Left ventricle myocardium inferior (tissue), 1 donor: Measurements from ENCODE around the gene EXD1. TPM values are rescaled to one million over a fixed set of nuclear protein-coding genes. Genes with fewer than 3 reads are reported as not detected.
"Not testable (repeated sequence)": the region's sequence is repeated elsewhere in the genome, so short reads cannot be mapped to it uniquely, and the experiment has no call there.

ENCODE experiments used
- DNase-seq: peaks from one replicate; pipeline ENCODE4 v3.0.0-alpha.2; 2020
- H3K27ac ChIP-seq: fragments of 200-600 bp; replicated peaks from 2 replicates; pipeline ENCODE4 v1.8.0; 2021
- H3K27me3 ChIP-seq: fragments of 200-600 bp; 2 replicates; pipeline ENCODE4 v1.8.0; 2021; ENCODE audit warnings: low read depth
- H3K36me3 ChIP-seq: fragments of 200-600 bp; 2 replicates; pipeline ENCODE4 v1.8.0; 2021
- H3K4me1 ChIP-seq: fragments of 200-600 bp; 2 replicates; pipeline ENCODE4 v1.8.0; 2021
- H3K4me3 ChIP-seq: fragments of 200-600 bp; 2 replicates; pipeline ENCODE4 v1.8.0; 2021; ENCODE audit warnings: mild to moderate bottlenecking, moderate library complexity
- H3K9me3 ChIP-seq: fragments of 200-600 bp; replicated peaks from 2 replicates; pipeline ENCODE4 v1.8.0; 2021
- intact Hi-C: fragments of 100-400 bp; cut with micrococcal nuclease; formaldehyde crosslinking; loops from one replicate; pipeline ENCODE4 v1.11.0; 2022
- total RNA-seq: library from RNA; stranded (reverse); fragmentation: NEBNext Ultra II Directional; extraction: Animal tissue kit (Norgen Biotek cat#: 25700); gene quantifications from one replicate; pipeline ENCODE4 v1.2.1, GENCODE V29; 2021
- TF ChIP-seq, protein P1 (sequence below): fragments of 200-600 bp; IDR thresholded peaks from 2 replicates; pipeline ENCODE4 v1.8.0; 2021; ENCODE audit warnings: antibody characterized with exemption, mild to moderate bottlenecking, borderline replicate concordance
- donor health status: DM: no; HTN: yes; CAD: no; lungs with severe emphysema.

The EXD1 gene
- total RNA-seq, 1 donor from 2014 or later, result not detected

- Histone ChIP-seq H3K36me3 (no peaks in the 10 kb centered on the region), H3K9me3 (no peaks in the 10 kb centered on the region), H3K27me3 (no peaks in the 10 kb centered on the region), H3K4me1 (no peaks in the 10 kb centered on the region), H3K27ac (no peak overlapping the region), H3K4me3 (no peak overlapping the region)
- TF ChIP-seq, protein P1, sequence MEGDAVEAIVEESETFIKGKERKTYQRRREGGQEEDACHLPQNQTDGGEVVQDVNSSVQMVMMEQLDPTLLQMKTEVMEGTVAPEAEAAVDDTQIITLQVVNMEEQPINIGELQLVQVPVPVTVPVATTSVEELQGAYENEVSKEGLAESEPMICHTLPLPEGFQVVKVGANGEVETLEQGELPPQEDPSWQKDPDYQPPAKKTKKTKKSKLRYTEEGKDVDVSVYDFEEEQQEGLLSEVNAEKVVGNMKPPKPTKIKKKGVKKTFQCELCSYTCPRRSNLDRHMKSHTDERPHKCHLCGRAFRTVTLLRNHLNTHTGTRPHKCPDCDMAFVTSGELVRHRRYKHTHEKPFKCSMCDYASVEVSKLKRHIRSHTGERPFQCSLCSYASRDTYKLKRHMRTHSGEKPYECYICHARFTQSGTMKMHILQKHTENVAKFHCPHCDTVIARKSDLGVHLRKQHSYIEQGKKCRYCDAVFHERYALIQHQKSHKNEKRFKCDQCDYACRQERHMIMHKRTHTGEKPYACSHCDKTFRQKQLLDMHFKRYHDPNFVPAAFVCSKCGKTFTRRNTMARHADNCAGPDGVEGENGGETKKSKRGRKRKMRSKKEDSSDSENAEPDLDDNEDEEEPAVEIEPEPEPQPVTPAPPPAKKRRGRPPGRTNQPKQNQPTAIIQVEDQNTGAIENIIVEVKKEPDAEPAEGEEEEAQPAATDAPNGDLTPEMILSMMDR, result no peak
- intact Hi-C loops, result no loop called here
- DNase-seq, result no peak
Observed at GRCh38 chr15:41139619-41140018, 90.9 kb downstream of the EXD1 start.

DNA sequence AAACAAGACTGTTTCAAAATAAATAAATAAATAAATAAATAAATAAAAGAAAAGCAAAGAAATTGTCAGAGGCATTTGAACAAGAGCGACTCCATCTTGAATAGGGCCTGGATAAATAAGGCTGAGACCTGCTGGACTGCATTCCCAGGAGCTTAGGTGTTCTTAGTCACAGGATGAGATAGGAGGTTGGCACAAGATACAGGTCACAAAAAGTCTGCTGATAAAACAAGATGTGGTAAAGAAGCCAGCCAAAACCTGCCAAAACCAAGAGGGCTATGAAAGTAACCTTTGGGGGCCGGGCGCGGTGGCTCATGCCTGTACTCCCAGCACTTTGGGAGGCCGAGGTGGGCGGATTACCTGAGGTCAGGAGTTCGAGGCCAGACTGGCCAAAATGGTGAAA is 91.4 kb downstream of the EXD1 start:
- H3K4me3 ChIP-seq, H3K27ac ChIP-seq, H3K9me3 ChIP-seq, intact Hi-C loops, H3K36me3 ChIP-seq, H3K4me1 ChIP-seq, DNase-seq, H3K27me3 ChIP-seq: not testable (repeated sequence)

- H3K27me3 ChIP-seq, intact Hi-C loops, DNase-seq, H3K27ac ChIP-seq, H3K4me1 ChIP-seq, H3K9me3 ChIP-seq, H3K36me3 ChIP-seq, H3K4me3 ChIP-seq: not testable (repeated sequence)
Observed at GRCh38 chr15:41135580-41135979, 95.0 kb downstream of the EXD1 start.

DNA sequence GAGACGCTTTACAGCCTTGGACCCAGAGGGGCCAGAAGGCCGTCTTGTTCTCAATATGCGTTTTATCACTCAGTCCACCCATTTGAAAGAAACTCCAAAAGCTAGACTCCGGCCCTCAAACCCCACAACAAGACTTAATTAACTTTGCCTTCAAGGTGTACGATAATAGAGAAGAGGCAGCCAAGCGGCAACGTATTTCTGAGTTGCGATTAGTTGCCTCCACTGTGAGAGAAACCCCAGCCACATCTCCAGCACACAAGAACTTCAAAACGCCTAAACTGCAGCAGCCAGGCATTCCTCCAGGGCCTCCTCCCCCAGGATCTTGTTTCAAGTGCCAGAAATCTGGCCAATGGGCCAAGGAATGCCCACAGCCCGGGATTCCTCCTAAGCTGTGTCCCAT is 97.1 kb downstream of the EXD1 start:
- TF ChIP-seq, protein P1, result no peak
- Histone ChIP-seq H3K4me1 (no peaks in the 10 kb centered on the region), H3K9me3 (peaks cover 13% of the 10 kb centered on the region), H3K36me3 (no peaks in the 10 kb centered on the region), H3K27me3 (no peaks in the 10 kb centered on the region), H3K4me3 (no peak overlapping the region), H3K27ac (no peak overlapping the region)
- intact Hi-C loops, result no loop called here
- no peak for DNase-seq

Other genes with a start within 250 kb of the EXD1 start
- gene INO80, start 114.5 kb downstream of the EXD1 start, total RNA-seq, result 8.6 TPM
- gene CHP1, start 511 bp upstream of the EXD1 start, total RNA-seq, result 124 TPM
- gene OIP5, start 101.8 kb upstream of the EXD1 start, total RNA-seq, result 0.19 TPM
- 2.6 TPM for gene NUSAP1, start 102.1 kb upstream of the EXD1 start, total RNA-seq
- 61.2 TPM for gene NDUFAF1, start 171.7 kb upstream of the EXD1 start, total RNA-seq
- 23.4 TPM for gene RTF1, start 186.3 kb upstream of the EXD1 start, total RNA-seq